OCI-LY1 (cell line): Measurements from ENCODE around the gene NEK6.

Source experiments
- CTCF ChIP-seq: fragments of 200-600 bp; sonication (generic), shearing (Covaris generic); IDR thresholded peaks from 2 replicates; pipeline ENCODE4 v1.5.1; 2017; ENCODE audit warnings: mild to moderate bottlenecking, antibody characterized with exemption, low read length, moderate library complexity, mixed read lengths
- EZH2 ChIP-seq: fragments of 200-600 bp; sonication (generic), shearing (Covaris generic); IDR thresholded peaks from 2 replicates; pipeline ENCODE4 v1.8.0; 2017; ENCODE audit warnings: borderline replicate concordance, mixed run types, mild to moderate bottlenecking, antibody characterized with exemption, low read length, moderate library complexity, mixed read lengths

- TF ChIP-seq EZH2 (no peak), CTCF (no peak)
Observed at GRCh38 chr9:124242331-124243194, 15.2 kb upstream of the NEK6 start.
